Measurements from ENCODE around the gene CISD2. TPM values are rescaled to one million over a fixed set of nuclear protein-coding genes. Genes with fewer than 3 reads are reported as not detected.

Gene CISD2
- total RNA-seq, 1 donor, result 26.4 TPM

DNA sequence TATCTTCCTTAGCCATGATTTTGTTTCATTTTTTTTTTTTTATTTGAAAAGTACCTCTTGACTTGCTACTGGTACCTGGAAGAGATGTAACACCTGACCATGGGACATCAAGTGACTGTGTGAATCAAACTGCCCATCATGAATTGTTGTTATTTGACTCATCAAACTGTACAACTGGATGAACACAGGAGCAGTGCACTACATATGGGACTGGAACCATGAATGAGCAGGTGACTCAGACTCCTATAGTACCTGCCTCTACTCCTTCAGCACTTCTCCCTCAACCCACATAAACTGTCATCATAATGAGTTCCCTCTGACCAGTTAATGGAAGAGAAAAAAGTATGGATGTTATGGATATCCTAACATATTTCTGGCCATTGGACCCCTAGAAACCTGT lies 25.5 kb upstream of the CISD2 start:
- Histone ChIP-seq H3K27ac (ENCODE audit: low read depth, low read length) (no peak overlapping the region), H2AFZ (ENCODE audit: low read length) (no peak overlapping the region), H3K9me3 (ENCODE audit: low read depth, low read length) (no peaks in the 10 kb centered on the region), H3K79me2 (ENCODE audit: insufficient read depth, low read length) (no peaks in the 10 kb centered on the region), H4K20me1 (ENCODE audit: insufficient read depth, low read length) (no peaks in the 10 kb centered on the region), H3K4me3 (ENCODE audit: insufficient read depth, low read length) (no peak overlapping the region), H3K36me3 (ENCODE audit: insufficient read depth, low read length) (no peaks in the 10 kb centered on the region), H3K27me3 (ENCODE audit: insufficient read depth, low read length) (no peaks in the 10 kb centered on the region), H3K4me1 (ENCODE audit: insufficient read depth, low read length) (no peaks in the 10 kb centered on the region), H3K4me2 (ENCODE audit: insufficient read depth, low read length) (no peak overlapping the region)
- no peak for DNase-seq (ENCODE audit: insufficient read length, low spot score, missing footprints)
- TF ChIP-seq, protein P1, sequence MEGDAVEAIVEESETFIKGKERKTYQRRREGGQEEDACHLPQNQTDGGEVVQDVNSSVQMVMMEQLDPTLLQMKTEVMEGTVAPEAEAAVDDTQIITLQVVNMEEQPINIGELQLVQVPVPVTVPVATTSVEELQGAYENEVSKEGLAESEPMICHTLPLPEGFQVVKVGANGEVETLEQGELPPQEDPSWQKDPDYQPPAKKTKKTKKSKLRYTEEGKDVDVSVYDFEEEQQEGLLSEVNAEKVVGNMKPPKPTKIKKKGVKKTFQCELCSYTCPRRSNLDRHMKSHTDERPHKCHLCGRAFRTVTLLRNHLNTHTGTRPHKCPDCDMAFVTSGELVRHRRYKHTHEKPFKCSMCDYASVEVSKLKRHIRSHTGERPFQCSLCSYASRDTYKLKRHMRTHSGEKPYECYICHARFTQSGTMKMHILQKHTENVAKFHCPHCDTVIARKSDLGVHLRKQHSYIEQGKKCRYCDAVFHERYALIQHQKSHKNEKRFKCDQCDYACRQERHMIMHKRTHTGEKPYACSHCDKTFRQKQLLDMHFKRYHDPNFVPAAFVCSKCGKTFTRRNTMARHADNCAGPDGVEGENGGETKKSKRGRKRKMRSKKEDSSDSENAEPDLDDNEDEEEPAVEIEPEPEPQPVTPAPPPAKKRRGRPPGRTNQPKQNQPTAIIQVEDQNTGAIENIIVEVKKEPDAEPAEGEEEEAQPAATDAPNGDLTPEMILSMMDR (IDR thresholded peaks at IDR 0.05; ENCODE audit: extremely low read depth, low read depth, low read length), result no peak

DNA sequence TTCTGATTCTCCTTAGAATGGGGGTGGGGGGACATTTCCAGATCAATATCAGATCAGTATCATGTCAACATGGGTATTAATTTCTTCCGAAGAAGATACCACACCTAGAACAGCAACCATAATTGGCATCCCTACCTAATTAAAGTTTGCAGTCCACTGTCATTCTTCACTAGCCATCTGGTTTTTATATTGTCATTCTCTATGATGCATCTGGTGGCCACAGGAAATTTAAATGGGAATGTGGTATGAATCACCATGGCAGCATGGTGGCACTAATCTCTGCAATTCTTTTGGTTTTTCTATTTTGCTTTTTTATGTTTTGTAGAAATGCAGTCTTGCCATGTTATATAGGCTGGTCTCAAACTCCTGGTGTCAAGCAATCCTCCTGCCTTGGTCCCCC lies 24.9 kb upstream of the CISD2 start:
- Histone ChIP-seq H3K9me3 (ENCODE audit: low read depth, low read length) (no peaks in the 10 kb centered on the region), H3K79me2 (ENCODE audit: insufficient read depth, low read length) (no peaks in the 10 kb centered on the region), H3K27ac (ENCODE audit: low read depth, low read length) (no peak overlapping the region), H2AFZ (ENCODE audit: low read length) (no peak overlapping the region), H3K4me2 (ENCODE audit: insufficient read depth, low read length) (no peak overlapping the region), H3K4me3 (ENCODE audit: insufficient read depth, low read length) (no peak overlapping the region), H3K36me3 (ENCODE audit: insufficient read depth, low read length) (no peaks in the 10 kb centered on the region), H3K4me1 (ENCODE audit: insufficient read depth, low read length) (no peaks in the 10 kb centered on the region), H3K27me3 (ENCODE audit: insufficient read depth, low read length) (no peaks in the 10 kb centered on the region), H4K20me1 (ENCODE audit: insufficient read depth, low read length) (no peaks in the 10 kb centered on the region)
- TF ChIP-seq, protein P1 (IDR thresholded peaks at IDR 0.05; ENCODE audit: extremely low read depth, low read depth, low read length), result no peak
- DNase-seq (ENCODE audit: insufficient read length, low spot score, missing footprints), result no peak

DNA sequence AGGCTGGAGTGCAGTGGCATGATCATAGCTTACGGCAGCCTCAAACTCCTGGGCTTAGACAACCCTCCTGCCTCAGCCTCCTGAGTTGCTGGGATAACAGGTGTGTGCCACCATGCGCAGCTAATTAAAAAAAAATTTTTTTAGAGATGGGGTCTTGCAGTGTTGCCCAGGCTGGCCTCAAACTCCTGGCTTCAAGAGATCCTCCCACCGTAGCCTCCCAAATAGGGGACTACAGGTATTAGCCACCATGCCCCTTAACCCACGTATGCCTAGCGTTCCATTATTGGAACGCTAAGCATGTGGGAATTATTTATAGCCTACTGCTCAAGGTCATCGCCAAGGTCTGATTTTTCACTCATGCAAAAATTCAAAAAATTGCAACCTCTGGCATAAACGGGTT lies 21.1 kb upstream of the CISD2 start:
- no peaks in the 10 kb centered on the region for H3K27me3 ChIP-seq (ENCODE audit: insufficient read depth, low read length)
- H3K4me3 ChIP-seq (ENCODE audit: insufficient read depth, low read length), result no peak overlapping the region
- no peaks in the 10 kb centered on the region for H3K4me1 ChIP-seq (ENCODE audit: insufficient read depth, low read length)
- no peaks in the 10 kb centered on the region for H3K36me3 ChIP-seq (ENCODE audit: insufficient read depth, low read length)
- TF ChIP-seq, protein P1 (IDR thresholded peaks at IDR 0.05; ENCODE audit: extremely low read depth, low read depth, low read length), result no peak
- H3K79me2 ChIP-seq (ENCODE audit: insufficient read depth, low read length), result no peaks in the 10 kb centered on the region
- no peak for DNase-seq (ENCODE audit: insufficient read length, low spot score, missing footprints)
- H3K4me2 ChIP-seq (ENCODE audit: insufficient read depth, low read length), result no peak overlapping the region
- H3K9me3 ChIP-seq (ENCODE audit: low read depth, low read length), result no peaks in the 10 kb centered on the region
- H3K27ac ChIP-seq (ENCODE audit: low read depth, low read length), result no peak overlapping the region
- no peaks in the 10 kb centered on the region for H4K20me1 ChIP-seq (ENCODE audit: insufficient read depth, low read length)
- no peak overlapping the region for H2AFZ ChIP-seq (ENCODE audit: low read length)

DNA sequence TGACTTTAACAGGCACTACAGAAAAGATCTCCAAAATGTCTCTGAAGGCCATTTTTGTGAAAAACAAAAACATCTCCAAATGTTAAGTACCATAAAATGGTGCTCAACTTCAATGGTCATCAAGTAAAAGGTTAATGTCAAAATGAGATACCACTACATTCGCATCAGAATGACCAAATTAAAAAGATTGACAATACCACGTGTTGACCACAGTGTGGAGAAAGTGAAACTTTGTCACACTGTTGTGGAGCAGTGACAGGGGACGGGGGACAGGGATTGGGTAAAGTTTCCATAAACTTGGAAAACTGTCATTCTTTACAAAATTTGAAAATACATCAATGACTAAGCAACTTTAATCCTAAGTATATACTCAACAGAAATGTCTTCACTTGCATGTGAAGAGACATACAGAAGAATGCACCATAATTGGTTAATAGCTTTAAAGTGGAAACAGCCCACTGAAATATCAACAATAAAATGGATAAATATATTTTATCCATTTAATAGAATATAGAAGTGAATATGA lies 19.1 kb upstream of the CISD2 start:
- Histone ChIP-seq H3K36me3 (ENCODE audit: insufficient read depth, low read length) (no peaks in the 10 kb centered on the region), H3K4me3 (ENCODE audit: insufficient read depth, low read length) (no peak overlapping the region), H2AFZ (ENCODE audit: low read length) (no peak overlapping the region), H3K4me2 (ENCODE audit: insufficient read depth, low read length) (no peak overlapping the region), H3K79me2 (ENCODE audit: insufficient read depth, low read length) (no peaks in the 10 kb centered on the region), H3K27ac (ENCODE audit: low read depth, low read length) (no peak overlapping the region), H4K20me1 (ENCODE audit: insufficient read depth, low read length) (no peaks in the 10 kb centered on the region), H3K27me3 (ENCODE audit: insufficient read depth, low read length) (no peaks in the 10 kb centered on the region), H3K9me3 (ENCODE audit: low read depth, low read length) (no peaks in the 10 kb centered on the region), H3K4me1 (ENCODE audit: insufficient read depth, low read length) (no peaks in the 10 kb centered on the region)
- no peak for DNase-seq (ENCODE audit: insufficient read length, low spot score, missing footprints)
- TF ChIP-seq, protein P1 (IDR thresholded peaks at IDR 0.05; ENCODE audit: extremely low read depth, low read depth, low read length), result no peak

Measured in osteoblast (primary cell).